GM12892 (cell line): ENCODE measurements around the gene KLHL30.

Experiments
- POLR2A ChIP-seq: IDR thresholded peaks from 2 replicates; pipeline ENCODE4 v1.6.1; 2011; ENCODE audit warnings: low read depth, low read length, control low read depth
- POLR2AphosphoS5 ChIP-seq: IDR thresholded peaks from 2 replicates; pipeline ENCODE4 v1.6.1; 2011; ENCODE audit warnings: low read depth, low read length, control low read depth
- TAF1 ChIP-seq: IDR thresholded peaks from 2 replicates; pipeline ENCODE4 v1.6.1; 2011; ENCODE audit warnings: low read depth, mild to moderate bottlenecking, control low read depth, low read length, borderline replicate concordance

DNA sequence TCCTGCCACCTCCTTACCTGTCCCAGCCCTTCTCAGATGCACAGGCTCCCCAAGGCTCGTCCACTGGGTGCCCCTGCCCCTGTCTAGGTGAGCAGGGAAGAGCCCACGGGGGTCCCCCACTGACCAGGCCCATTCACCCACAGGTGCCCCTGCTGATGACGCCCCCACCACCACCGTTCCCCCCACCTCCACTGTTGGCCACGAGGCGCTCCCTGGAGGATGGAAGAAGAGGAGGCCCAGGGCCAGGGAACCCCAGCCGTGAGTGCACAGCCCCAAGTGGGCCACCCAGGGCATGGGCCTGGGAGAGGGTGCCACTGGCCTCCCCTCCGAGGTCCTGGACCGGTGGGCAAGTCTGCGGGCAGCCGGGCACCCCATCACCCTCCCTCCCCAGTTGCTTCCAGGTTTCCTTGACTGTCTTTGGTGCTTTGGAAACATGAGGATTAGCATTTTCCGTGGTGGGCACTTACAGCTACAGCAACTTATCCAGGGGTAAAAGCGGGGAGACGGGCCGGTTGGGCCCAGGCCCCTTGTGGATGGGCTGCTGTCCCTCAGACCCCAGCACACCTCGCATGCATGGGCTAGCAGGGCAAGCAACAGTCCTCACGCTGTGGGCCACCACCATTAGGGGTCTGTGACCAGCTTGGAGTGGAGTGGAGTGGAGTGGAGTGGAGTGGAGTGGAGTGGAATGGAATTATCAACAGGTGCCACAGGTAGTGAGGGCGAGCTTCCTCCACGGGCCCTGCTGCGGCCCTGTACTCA lies 13.2 kb upstream of the KLHL30 start:
- no peak for TF ChIP-seq TAF1
- no peak for TF ChIP-seq POLR2A
- no peak for TF ChIP-seq POLR2AphosphoS5
